GM18526 (cell line): ENCODE measurements around the gene CDCP1.

ENCODE experiments used
- POLR2A ChIP-seq: IDR thresholded peaks from 3 replicates; pipeline ENCODE4 v1.6.1; 2011; ENCODE audit not compliant: insufficient read length; ENCODE audit errors: extremely low read depth

The CDCP1 gene

DNA sequence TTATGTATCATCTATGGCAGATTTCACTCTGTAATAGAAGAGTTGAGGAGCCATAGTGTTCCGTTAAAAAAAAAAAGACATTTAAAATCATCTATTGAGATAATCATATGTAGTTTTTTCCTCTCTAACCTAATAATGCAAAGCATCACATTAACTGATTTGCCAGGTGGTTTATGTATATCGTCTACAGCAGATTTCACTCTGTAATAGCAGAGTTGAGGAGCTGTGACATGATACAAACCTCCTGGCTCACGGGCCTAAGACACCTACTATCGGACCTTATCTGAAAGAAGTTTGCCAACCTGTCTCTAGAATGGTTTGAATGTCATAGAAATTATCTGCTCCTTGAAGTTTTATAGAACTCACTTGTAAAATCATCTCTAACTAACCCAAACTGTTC is 29.8 kb downstream of the CDCP1 start:
- no peak for TF ChIP-seq POLR2A

DNA sequence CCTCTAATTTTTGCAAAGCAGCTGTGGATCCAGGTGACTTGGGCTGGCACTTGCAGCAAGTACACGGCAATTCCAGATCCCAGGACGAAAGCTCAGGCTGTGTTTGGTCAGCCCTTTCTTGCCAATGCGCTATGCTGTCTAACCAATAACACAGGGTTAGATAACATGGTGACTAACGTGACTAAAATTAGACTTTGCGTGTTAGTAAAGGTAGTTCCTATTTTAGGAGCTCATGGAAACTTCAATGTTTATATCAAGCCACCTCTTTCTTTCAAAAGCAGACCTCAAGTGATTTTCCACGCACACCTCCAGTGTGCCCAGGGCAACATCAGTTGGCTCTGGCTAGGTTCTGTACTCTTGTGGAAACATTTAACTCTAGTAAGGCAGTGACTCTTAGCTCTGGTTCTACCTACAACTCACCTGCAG is 32.5 kb downstream of the CDCP1 start:
- no peak for TF ChIP-seq POLR2A

DNA sequence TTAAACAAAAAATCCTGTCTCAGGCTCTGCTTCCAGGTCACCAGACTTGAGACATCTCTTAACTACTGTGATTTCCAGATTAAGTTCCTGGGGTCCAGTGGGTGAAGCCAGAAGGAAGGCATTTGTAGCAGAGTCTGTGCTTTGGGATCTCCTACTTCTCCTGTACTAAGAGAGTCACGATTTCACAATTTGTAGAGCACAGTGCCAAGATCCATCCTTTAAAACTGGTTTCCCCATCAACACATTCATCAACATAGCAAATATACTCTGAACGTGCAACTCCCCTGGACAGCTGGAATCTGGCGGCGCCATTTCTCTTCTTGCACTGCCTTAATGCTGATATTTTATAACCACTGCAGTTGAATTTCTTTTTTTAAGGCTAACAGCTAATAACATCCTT is 33.2 kb downstream of the CDCP1 start:
- no peak for TF ChIP-seq POLR2A

DNA sequence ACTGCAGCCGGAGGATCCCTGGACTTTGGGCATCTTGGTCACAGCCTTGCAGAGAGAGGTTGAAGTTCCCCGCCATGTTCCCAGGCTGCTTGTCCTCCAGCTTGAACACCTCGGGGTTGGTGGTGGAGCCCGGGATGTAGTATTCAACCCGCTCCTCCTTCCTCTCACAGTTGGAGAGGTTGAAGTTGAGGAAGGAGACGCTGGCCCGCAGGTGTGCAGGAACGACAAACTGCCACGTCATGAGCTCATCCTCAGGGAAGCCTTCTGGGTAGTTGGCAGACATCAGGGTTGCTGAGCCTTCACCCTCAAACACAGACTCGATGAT is 35.7 kb downstream of the CDCP1 start:
- TF ChIP-seq POLR2A, result no peak

DNA sequence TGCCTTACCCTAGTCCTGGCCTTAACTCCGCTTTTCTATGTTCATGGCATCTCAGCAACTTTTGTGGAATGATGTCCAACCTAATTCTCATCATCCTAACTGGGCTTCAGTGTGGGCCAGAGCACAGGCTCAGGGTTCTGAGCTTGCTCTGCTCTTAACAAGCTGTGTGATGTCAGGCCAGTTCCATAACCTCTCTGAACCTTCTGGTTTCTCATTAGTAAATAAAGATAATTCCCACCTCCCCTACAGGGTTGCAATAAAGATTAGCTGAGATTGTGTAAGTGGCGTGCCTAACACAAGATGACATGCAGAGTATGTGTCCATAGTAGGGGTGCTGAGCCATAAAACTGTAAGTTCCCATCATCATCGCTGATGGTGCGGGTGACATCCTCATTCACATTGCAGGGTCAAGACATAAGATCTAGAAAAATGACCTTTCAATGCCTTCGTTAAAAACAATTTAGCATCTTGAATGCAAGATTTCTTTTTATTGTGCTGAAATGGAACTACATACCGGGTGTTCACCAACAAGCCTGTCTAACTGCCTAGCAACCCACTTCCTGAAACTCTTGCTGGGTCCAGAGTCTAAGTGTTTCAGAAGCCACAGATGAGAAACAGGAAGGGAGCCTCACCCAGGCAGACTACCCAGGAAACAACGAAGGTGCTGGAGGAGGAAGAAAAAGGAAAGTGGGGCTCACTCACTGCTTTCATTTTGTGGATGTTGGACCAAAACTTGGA is 36.2 kb downstream of the CDCP1 start:
- TF ChIP-seq POLR2A, result no peak

DNA sequence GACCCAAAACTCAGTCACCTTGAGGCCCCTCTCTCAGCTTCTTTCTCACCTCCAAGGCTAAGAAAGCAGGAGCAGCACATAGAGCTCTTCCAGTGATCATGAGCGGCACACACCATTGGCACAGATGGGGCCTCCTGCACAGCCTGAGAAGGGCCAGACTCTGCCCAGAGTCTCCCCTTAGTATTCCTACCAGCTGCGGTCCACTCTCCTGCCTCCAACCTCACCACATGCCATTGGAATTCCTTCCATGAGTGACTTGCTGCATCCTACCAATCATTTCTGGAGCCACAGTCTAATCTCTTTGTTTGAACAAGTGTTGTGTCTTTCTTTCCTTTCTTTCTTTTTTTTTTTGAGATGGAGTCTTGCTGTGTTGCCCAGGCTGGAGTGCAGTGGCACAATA is 39.3 kb downstream of the CDCP1 start:
- TF ChIP-seq POLR2A, result no peak

DNA sequence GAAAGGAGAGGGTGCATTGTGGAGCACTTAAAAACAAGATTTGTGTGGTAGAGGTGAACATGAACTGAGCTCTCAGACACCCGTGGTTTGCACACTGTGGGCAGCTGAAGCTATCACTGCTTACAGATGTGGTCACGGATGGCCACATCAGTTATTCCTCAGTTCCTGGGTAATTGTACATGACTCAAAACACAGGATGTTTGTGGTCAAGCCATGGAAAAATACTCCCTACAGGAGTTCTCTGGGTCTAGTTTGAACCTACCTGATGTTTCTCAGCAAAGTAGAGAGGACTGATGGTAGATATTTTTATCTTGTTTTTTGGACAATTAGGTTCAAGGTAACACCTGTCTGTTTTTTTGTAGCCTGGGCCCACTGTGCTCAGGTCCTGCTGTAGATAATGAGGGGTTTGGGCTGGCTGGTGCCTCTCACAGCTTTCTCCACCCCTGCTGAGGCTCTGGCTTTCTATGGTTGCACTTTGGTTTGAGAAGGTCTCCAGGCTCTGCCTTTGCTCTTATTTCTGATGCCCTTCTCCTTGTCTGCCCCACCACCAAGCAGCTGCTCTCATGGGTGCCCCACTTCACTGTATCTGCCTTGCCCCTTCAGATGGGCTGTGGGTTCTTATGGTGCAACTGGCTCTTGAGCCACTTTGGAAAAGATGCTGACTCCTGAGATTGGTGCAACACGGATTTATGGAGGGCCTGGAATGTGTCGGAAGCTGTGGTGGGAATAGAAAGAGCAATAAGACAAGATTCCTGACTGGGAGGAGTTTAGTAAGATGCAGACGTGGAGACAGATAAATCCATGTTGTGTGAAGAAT is 40.1 kb downstream of the CDCP1 start:
- no peak for TF ChIP-seq POLR2A

DNA sequence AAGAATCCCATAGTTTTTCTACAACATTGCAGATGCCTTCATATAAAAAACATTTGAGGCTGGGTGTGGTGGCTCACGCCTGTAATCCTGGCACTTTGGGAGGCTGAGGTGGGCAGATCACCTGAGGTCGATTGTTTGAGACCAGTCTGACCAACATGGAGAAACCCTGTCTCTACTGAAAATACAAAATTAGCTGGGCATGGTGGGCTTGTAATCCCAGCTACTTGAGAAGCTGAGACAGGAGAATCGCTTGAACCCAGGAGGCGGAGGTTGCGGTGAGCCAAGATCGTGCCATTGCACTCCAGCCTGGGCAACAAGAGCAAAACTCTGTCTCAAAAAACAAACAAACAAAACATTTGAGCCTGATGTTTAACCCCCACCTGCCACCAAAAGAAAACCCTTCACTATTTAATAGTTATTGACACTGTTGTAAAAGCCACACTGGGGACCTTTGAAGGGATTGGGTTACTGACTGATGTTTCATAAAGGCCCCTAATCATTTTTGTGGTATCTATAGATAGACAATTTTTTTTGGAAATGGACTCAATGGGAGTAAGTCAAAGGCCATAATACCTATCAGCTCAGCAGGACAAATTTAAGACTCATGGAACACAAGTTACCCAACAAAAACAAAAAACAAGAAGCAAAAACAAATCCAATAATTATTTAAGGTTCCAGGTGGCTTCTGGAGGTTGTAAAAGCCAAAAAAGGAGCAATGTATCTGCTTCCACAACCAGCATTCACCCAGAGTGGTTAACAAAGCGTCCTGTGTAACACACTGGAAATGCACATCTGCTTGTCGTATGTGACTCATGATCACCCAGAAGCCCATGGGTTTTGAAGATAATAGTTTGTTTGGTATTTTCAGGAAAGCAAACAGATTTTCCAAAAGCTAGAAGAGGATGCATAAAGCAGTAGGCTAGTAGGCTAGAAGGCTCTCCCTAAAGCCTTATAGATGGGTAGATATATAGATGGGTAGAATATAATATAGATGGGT is 41.2 kb downstream of the CDCP1 start:
- TF ChIP-seq POLR2A, result no peak

DNA sequence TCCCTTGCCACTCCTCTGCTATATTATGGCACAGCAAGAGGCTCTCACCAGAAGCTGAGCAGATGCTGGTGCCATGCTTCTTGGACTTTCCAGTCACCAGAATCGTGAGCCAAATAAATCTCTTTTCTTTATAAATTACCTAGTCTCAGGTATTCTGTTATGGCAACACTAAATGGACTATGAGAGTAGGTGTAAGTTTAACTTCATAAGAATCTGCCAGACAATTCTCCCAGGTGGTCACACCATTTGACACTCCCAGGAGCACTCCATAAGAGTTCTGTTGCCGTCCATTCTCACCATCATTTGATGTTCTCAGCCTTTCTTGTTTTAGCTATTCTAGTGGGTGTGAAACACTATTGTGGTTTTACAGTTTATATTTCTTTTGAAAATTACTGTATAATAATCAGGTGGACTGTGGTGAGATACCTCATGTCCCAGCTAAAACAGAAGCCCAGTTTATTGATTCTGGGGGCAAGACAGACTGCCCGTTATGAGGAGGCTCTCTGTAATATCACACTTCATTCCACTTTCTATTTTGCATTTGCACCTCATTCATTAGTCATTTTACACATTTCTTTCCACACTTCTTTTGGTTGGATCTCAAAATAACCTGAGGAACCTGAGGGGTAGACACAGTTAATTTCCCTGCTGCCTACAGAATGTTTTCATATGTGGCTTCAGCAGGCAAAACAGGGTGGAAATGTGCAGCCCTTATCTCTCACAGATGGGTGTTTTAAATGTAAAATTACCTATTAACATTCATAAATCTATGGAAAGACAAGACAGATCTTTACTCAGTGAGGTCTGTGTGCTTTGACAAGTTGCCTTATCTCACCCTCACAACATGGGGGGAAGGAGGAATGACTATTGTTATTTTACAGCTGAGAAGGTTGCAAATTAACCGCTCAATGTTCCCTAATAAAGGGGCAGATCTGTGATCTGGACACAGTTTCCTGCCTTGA is 42.1 kb downstream of the CDCP1 start:
- TF ChIP-seq POLR2A, result no peak

DNA sequence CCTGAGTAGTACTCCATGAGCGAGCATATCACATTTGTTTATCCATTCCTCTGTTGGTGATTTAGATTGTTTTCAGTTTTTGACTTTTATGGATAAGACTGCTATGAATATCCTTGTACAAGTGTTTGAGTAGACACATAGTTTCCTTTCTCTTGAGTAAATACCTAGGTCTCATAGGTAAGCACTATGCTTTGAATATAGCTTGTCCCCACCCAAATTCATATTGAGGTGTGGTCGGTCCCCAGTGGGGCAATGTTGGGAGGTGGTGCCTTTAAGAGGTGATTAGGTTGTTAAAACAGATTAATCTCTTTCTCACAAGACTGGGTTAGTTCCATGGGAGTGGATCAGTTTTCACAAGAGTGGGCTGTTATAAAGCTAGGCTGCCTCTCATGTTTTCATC is 42.8 kb downstream of the CDCP1 start:
- no peak for TF ChIP-seq POLR2A

DNA sequence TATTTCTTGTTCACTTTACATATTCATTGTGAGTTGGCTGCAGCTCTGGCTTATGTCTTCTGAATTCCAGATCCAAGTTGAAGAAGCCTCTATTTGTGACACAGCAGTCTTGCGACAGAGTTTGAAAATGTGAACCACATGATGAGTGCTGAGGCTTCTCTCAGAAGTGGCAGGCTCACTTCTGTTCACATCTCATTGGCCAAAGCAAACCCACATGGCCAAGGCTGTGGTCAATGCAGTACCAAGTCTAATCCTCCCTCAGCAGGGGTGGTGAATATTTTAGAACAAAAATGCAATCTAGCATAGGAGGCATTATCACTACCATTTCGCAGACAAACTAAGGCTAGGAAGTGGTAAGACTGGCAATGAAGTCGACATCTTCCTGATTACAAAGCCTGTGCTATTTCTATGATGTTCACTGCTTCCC is 45.2 kb downstream of the CDCP1 start:
- no peak for TF ChIP-seq POLR2A

DNA sequence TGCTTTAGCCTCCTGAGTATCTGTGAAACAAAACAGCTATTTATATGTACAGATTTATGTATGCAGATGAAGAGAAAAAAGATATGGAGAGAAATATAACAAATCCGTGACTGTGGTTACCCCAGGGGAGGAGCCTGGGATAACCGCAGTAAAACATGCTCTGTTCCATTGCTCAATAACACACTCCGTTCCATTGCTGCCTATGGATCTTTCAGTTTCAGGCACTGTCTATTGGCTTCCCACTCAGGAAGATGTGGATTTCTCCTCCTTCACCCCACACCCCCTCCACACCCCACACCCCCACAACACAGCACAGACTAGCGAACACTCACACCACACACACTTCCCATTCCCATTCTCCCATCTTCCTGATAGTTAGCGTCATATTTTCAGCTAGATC is 47.9 kb downstream of the CDCP1 start:
- TF ChIP-seq POLR2A, result no peak

DNA sequence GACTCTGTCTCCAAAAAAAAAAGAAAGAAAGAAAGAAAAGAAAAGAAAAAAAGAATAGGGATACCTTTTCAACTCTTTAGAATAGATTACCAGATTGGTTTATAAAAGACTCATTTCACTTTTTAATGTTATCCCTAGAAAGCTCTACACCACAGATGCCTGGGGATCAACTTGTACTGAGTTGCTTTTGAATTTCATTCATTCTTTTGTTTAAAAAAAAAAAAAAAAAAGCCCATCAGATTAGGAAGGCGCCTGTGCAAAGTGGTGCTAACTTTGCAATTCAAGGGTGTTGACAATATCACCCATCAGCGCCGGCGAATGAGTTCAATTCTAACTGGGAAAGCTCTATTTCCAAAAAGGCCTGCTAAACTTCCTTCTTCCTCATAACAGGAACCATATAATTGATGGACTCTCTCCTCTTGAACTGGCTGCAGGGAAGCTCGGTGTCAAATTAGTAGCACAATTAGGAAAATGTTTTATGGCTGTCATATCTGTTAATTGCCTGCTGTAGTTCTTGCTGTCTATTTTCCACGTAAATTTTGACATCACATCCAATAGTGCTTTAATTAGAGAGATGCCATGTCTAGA is 48.8 kb downstream of the CDCP1 start:
- TF ChIP-seq POLR2A, result no peak
